Measurements from ENCODE around the gene SEMA6C.
A peak's percentile ranks its signal among the peaks of the same experiment; 100 is the strongest.
"Not testable (repeated sequence)": the region's sequence is repeated elsewhere in the genome, so short reads cannot be mapped to it uniquely, and the experiment has no call there.

The SEMA6C gene

GRCh38 chr1:151146412-151147131 is at the start of gene SEMA6C:
TSS of gene SEMA6C (minus strand) at chr1:151146631. CDS start at chr1:151142621, 4,010 bp downstream.
- DNase-seq: peak; percentile 79 to 80

GRCh38 chr1:151194894-151195594 is 48.6 kb upstream of the SEMA6C start:
- not testable (repeated sequence) for DNase-seq

- DNase-seq: no peak
Observed at GRCh38 chr1:151193856-151194255, 47.4 kb upstream of the SEMA6C start.

- no peak for DNase-seq
Observed at GRCh38 chr1:151193304-151193703, 46.9 kb upstream of the SEMA6C start.

- no peak for DNase-seq
Observed at GRCh38 chr1:151192047-151192446, 45.6 kb upstream of the SEMA6C start.

GRCh38 chr1:151189637-151190445 is 43.4 kb upstream of the SEMA6C start, which contains the start of gene VPS72:
TSS of gene VPS72 (minus strand) at chr1:151190197. CDS start at chr1:151190121, 76 bp downstream.
- peak; percentile 74 to 77 for DNase-seq

- not testable (repeated sequence) for DNase-seq
Observed at GRCh38 chr1:151188667-151189066, 42.2 kb upstream of the SEMA6C start.

GRCh38 chr1:151187205-151187604 is 40.8 kb upstream of the SEMA6C start:
- DNase-seq: no peak

GRCh38 chr1:151184211-151184610 is 37.8 kb upstream of the SEMA6C start:
- no peak for DNase-seq

- no peak for DNase-seq
Observed at GRCh38 chr1:151176514-151177045, 30.1 kb upstream of the SEMA6C start.

GRCh38 chr1:151175863-151176262 is 29.4 kb upstream of the SEMA6C start, which contains the start of gene TMOD4:
TSS of gene TMOD4 (minus strand) at chr1:151175981. CDS start at chr1:151174875, 1,106 bp downstream.
- no peak for DNase-seq

- no peak for DNase-seq
Observed at GRCh38 chr1:151175041-151175741, 28.8 kb upstream of the SEMA6C start.

GRCh38 chr1:151171190-151171589 is 24.8 kb upstream of the SEMA6C start:
- no peak for DNase-seq

- no peak for DNase-seq
Observed at GRCh38 chr1:151167116-151167515, 20.7 kb upstream of the SEMA6C start.

- no peak for DNase-seq
Observed at GRCh38 chr1:151166505-151166956, 20.1 kb upstream of the SEMA6C start.

- peak; percentile 93 to 94 for DNase-seq
Observed at GRCh38 chr1:151165738-151166504, 19.5 kb upstream of the SEMA6C start, which contains the start of the genes LYSMD1 and SCNM1. TSS of gene LYSMD1 (minus strand) at chr1:151165902. CDS start at chr1:151165258, 644 bp downstream. TSS of gene SCNM1 (plus strand) at chr1:151166144. CDS start at chr1:151166153, 9 bp downstream.

- no peak for DNase-seq
Observed at GRCh38 chr1:151165281-151165737, 18.9 kb upstream of the SEMA6C start.

GRCh38 chr1:151164732-151165280 is 18.4 kb upstream of the SEMA6C start:
- DNase-seq: no peak

GRCh38 chr1:151159373-151159772 is 12.9 kb upstream of the SEMA6C start:
- no peak for DNase-seq

- peak in 1 of 2 donors; percentile 19 for DNase-seq
Observed at GRCh38 chr1:151158751-151159251, 12.4 kb upstream of the SEMA6C start.
